ENCODE results near the gene RGMA. TPM values are rescaled to one million over a fixed set of nuclear protein-coding genes. Genes with fewer than 3 reads are reported as not detected.

RGMA gene
- total RNA-seq, 1 donor from 2014 or later = 6.2 TPM

DNA sequence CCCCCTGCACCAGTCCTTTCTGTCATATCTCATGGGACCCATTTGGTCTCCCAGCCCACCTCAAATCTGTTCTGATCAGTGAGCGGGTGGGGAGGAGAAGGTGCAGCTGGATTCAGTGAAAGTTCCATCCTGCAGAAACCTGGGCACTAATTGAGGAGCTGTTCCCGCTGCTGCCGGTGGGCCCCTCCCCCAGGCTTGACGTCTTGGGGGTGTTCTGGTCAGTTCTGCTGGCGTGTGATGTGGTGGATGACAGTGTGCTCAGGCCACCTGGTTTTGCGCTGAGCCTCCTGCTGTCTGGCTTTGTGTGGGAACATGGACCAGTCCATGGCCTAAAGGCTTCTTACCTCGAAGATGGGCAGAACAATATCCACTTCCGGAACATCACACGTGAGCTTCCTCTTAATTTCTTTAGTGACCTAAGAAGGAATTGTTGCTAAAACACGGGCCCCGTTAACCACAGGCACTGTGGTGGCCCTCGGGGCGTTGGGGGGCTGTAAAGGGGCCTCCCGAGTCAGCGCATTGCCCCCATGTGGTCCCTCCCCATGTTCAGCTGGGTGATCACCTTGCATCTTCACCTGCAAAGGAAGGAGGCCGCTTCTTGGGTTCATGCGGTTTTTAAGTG lies 59.7 kb downstream of the RGMA start:
- TF ChIP-seq EZH2 (IDR thresholded peaks at IDR 0.05; ENCODE audit: insufficient read depth, low read length) (no peak), CTCF (IDR thresholded peaks at IDR 0.05; ENCODE audit: insufficient read depth, low read depth, low read length) (no peak)
- DNase-seq (ENCODE audit: low read depth) (peak; percentile 36), FAIRE-seq (no peak)
- no peaks in the 10 kb centered on the region for H3K9me3 Mint-ChIP-seq (ENCODE audit: unreplicated experiment)
- no peaks in the 10 kb centered on the region for H3K27me3 Mint-ChIP-seq (ENCODE audit: low read depth, unreplicated experiment)
- peaks cover 29% of the 10 kb centered on the region for H3K36me3 Mint-ChIP-seq (ENCODE audit: low read depth, unreplicated experiment)
- peak overlapping the region; percentile 81 for H3K27ac Mint-ChIP-seq (ENCODE audit: unreplicated experiment)
- H3K4me2 ChIP-seq (ENCODE audit: low read length) = peak overlapping the region; percentile 35
- H4K20me1 ChIP-seq (ENCODE audit: insufficient read depth, low read length) = peaks cover 61% of the 10 kb centered on the region
- peaks cover 22% of the 10 kb centered on the region for H3K4me1 ChIP-seq (ENCODE audit: insufficient read depth, low read length)
- H3K79me2 ChIP-seq (ENCODE audit: insufficient read depth, low read length) = peaks cover 9% of the 10 kb centered on the region
- no peak overlapping the region for H3K4me3 ChIP-seq (ENCODE audit: insufficient read depth, low read depth, low read length)
- no peak overlapping the region for H3K4me3 Mint-ChIP-seq (ENCODE audit: unreplicated experiment)
- H3K27me3 ChIP-seq (ENCODE audit: insufficient read depth, low read length) = no peaks in the 10 kb centered on the region
- peaks cover 37% of the 10 kb centered on the region for H3K36me3 ChIP-seq (ENCODE audit: insufficient read depth, low read length)
- no peaks in the 10 kb centered on the region for H3K9me3 ChIP-seq (ENCODE audit: insufficient read depth, low read depth, low read length)
- H3K9ac ChIP-seq (ENCODE audit: low read length) = peak overlapping the region; percentile 27
- H2AFZ ChIP-seq (ENCODE audit: low read depth, low read length) = no peak overlapping the region
- peaks cover 23% of the 10 kb centered on the region for H3K4me1 Mint-ChIP-seq (ENCODE audit: low read depth, unreplicated experiment)
- H3K27ac ChIP-seq (ENCODE audit: low read depth, low read length) = no peak overlapping the region

- H4K20me1 ChIP-seq (ENCODE audit: insufficient read depth, low read length) = peaks cover 66% of the 10 kb centered on the region
Measured at GRCh38 chr15:93028632-93029213, 60.3 kb downstream of the RGMA start.

More at GRCh38 chr15:93028632-93029213, 60.3 kb downstream of the RGMA start:
- H3K79me2 ChIP-seq (ENCODE audit: insufficient read depth, low read length) = peaks cover 15% of the 10 kb centered on the region
- Mint-ChIP-seq H3K9me3 (ENCODE audit: unreplicated experiment) (no peaks in the 10 kb centered on the region), H3K27me3 (ENCODE audit: low read depth, unreplicated experiment) (no peaks in the 10 kb centered on the region), H3K4me3 (ENCODE audit: unreplicated experiment) (no peak overlapping the region), H3K36me3 (ENCODE audit: low read depth, unreplicated experiment) (peaks cover 32% of the 10 kb centered on the region), H3K4me1 (ENCODE audit: low read depth, unreplicated experiment) (peaks cover 23% of the 10 kb centered on the region), H3K27ac (ENCODE audit: unreplicated experiment) (peak overlapping the region; percentile 83)
- peaks cover 43% of the 10 kb centered on the region for H3K36me3 ChIP-seq (ENCODE audit: insufficient read depth, low read length)
- H3K4me2 ChIP-seq (ENCODE audit: low read length) = peak overlapping the region; percentile 35
- H3K27me3 ChIP-seq (ENCODE audit: insufficient read depth, low read length) = no peaks in the 10 kb centered on the region
- peak overlapping the region; percentile 27 for H3K9ac ChIP-seq (ENCODE audit: low read length)
- H3K4me3 ChIP-seq (ENCODE audit: insufficient read depth, low read depth, low read length) = no peak overlapping the region
- no peak overlapping the region for H2AFZ ChIP-seq (ENCODE audit: low read depth, low read length)
- peak; percentile 89 for DNase-seq (ENCODE audit: low read depth)
- H3K4me1 ChIP-seq (ENCODE audit: insufficient read depth, low read length) = peaks cover 22% of the 10 kb centered on the region
- no peaks in the 10 kb centered on the region for H3K9me3 ChIP-seq (ENCODE audit: insufficient read depth, low read depth, low read length)
- peak overlapping the region; percentile 34 for H3K27ac ChIP-seq (ENCODE audit: low read depth, low read length)
- TF ChIP-seq EZH2 (IDR thresholded peaks at IDR 0.05; ENCODE audit: insufficient read depth, low read length) = no peak
- TF ChIP-seq CTCF (IDR thresholded peaks at IDR 0.05; ENCODE audit: insufficient read depth, low read depth, low read length) = no peak
- no peak for FAIRE-seq
